Activated B cell treated with CpG ODN at 0.5 μM for 24 hours (primary cell): ENCODE data around the gene SLFN13. TPM values are rescaled to one million over a fixed set of nuclear protein-coding genes. Genes with fewer than 3 reads are reported as not detected.
"Not testable (repeated sequence)": the region's sequence is repeated elsewhere in the genome, so short reads cannot be mapped to it uniquely, and the experiment has no call there.

Experiments
- ATAC-seq: fragments of 200-7000 bp; cut with Tn5 transposase; one replicate; pipeline ENCODE4 v1.10.0; 2021; ENCODE audit warnings: low read depth, mild to moderate bottlenecking, moderate library complexity
- CTCF ChIA-PET: fragments of 350-600 bp; sonication (Branson Sonifier 250); formaldehyde crosslinking; loops from one replicate; lab custom pipeline; 2021; ENCODE audit warnings: antibody characterized with exemption; lab: Charles Lee
- POLR2A ChIA-PET: fragments of 350-600 bp; sonication (Branson Sonifier 250); formaldehyde crosslinking; loops from one replicate; lab custom pipeline; 2021; ENCODE audit warnings: antibody characterized with exemption; lab: Charles Lee
- DNase-seq: peaks from one replicate; pipeline ENCODE4 v3.0.0; 2022
- H3K27ac Mint-ChIP-seq: one replicate; pipeline ENCODE4 v1.8.0; 2020; ENCODE audit warnings: mixed read lengths
- H3K27me3 Mint-ChIP-seq: one replicate; pipeline ENCODE4 v1.8.0; 2021; ENCODE audit warnings: mixed read lengths
- H3K36me3 Mint-ChIP-seq: one replicate; pipeline ENCODE4 v1.8.0; 2021; ENCODE audit warnings: low read depth, mixed read lengths
- H3K4me1 Mint-ChIP-seq: one replicate; pipeline ENCODE4 v1.8.0; 2021; ENCODE audit warnings: mixed read lengths
- H3K4me3 Mint-ChIP-seq: one replicate; pipeline ENCODE4 v1.8.0; 2020; ENCODE audit warnings: mild to moderate bottlenecking, mixed read lengths
- H3K9me3 Mint-ChIP-seq: one replicate; pipeline ENCODE4 v1.8.0; 2020; ENCODE audit warnings: mixed read lengths
- intact Hi-C: fragments of 100-400 bp; cut with micrococcal nuclease; formaldehyde crosslinking; loops from one replicate; pipeline ENCODE4 v1.15.1; 2024
- total RNA-seq: library from RNA; stranded (reverse); gene quantifications from 2 replicates; pipeline ENCODE4 v1.2.3, GENCODE V29; 2022
- TF ChIP-seq, protein P1 (sequence below): fragments of 200-600 bp; IDR thresholded peaks from one replicate; pipeline ENCODE4 v1.8.0; 2022; ENCODE audit warnings: antibody characterized with exemption, mild to moderate bottlenecking

Gene SLFN13
- total RNA-seq, 1 donor from 2014 or later: 15.3 TPM

DNA sequence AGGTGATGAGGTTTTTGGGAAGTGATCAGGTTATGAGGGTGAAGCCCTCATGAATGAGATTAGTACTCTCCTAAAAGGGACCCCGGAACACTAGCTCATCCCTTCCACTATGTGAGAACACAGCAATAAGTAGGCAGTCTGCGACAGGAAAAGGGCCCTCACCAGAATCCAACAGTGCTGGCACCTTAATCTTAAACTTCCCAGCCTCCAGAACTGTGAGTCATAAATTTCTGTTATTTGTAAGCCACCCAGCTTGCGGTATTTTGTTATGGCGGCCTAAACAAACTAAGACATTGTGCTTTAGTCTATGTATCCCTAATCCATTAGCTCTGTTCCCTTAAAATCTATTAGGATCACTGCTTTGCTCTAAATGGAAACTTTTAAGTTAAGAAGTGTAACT, 24.8 kb downstream of the SLFN13 start:
- H3K4me3 Mint-ChIP-seq: no peak overlapping the region
- H3K36me3 Mint-ChIP-seq: peaks cover 19% of the 10 kb centered on the region
- TF ChIP-seq, protein P1, sequence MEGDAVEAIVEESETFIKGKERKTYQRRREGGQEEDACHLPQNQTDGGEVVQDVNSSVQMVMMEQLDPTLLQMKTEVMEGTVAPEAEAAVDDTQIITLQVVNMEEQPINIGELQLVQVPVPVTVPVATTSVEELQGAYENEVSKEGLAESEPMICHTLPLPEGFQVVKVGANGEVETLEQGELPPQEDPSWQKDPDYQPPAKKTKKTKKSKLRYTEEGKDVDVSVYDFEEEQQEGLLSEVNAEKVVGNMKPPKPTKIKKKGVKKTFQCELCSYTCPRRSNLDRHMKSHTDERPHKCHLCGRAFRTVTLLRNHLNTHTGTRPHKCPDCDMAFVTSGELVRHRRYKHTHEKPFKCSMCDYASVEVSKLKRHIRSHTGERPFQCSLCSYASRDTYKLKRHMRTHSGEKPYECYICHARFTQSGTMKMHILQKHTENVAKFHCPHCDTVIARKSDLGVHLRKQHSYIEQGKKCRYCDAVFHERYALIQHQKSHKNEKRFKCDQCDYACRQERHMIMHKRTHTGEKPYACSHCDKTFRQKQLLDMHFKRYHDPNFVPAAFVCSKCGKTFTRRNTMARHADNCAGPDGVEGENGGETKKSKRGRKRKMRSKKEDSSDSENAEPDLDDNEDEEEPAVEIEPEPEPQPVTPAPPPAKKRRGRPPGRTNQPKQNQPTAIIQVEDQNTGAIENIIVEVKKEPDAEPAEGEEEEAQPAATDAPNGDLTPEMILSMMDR: no peak
- H3K27me3 Mint-ChIP-seq: no peaks in the 10 kb centered on the region
- H3K9me3 Mint-ChIP-seq: no peaks in the 10 kb centered on the region
- H3K27ac Mint-ChIP-seq: no peak overlapping the region
- CTCF ChIA-PET: interaction anchor here (1.3 kb wide), 1 partner anchor 9 kb away, joined by 3 read pairs; no protein-coding TSS in a partner anchor
- ATAC-seq: no peak
- intact Hi-C loops: no loop called here
- no peak for DNase-seq
- no peaks in the 10 kb centered on the region for H3K4me1 Mint-ChIP-seq
- POLR2A ChIA-PET: no interaction called here

DNA sequence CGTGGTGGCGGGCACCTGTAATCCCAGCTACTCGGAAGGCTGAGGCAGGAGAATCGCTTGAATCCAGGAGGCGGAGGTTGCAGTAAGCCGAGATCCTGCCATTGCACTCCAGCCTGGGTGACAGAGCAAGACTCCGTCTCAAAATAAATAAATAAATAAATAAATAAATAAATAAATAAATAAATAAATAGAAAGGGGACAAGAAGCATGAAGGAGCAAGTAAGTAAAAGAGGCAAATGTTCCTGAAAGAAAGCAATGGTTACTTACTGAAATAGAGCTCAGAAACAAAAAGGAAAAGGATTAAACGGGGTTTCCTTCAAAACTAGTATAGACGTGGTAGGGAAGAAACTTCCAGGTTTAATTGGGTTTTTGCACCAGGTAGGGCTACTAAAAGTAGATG, 27.5 kb downstream of the SLFN13 start:
- H3K4me1 Mint-ChIP-seq, H3K9me3 Mint-ChIP-seq, DNase-seq, POLR2A ChIA-PET, H3K27me3 Mint-ChIP-seq, H3K4me3 Mint-ChIP-seq, ATAC-seq, intact Hi-C loops, H3K27ac Mint-ChIP-seq: not testable (repeated sequence)
- peaks cover 24% of the 10 kb centered on the region for H3K36me3 Mint-ChIP-seq
- CTCF ChIA-PET: interaction anchor here (1.7 kb wide), 1 partner anchor 12 kb away, joined by 4 read pairs; no protein-coding TSS in a partner anchor

DNA sequence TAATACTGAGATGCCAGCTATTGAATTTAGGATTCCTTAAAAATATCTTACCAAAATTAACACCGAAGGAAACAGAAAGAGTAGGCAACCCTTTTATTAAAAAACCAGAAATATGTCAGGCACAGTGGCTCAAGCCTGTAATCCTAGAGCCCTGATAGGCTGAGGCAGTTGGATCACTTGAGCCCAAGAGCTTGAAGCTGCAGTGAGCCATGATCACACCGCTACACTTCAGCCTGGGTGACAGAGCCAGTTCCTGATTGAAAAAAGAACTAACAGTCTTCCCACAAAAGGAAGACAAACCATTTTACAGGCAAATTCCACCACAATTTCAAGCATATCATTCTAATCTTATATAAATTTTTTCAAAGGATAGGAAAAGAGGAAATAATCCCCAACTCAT, 31.9 kb downstream of the SLFN13 start:
- peaks cover 9% of the 10 kb centered on the region for H3K9me3 Mint-ChIP-seq
- no peak overlapping the region for H3K4me3 Mint-ChIP-seq
- POLR2A ChIA-PET: no interaction called here

DNA sequence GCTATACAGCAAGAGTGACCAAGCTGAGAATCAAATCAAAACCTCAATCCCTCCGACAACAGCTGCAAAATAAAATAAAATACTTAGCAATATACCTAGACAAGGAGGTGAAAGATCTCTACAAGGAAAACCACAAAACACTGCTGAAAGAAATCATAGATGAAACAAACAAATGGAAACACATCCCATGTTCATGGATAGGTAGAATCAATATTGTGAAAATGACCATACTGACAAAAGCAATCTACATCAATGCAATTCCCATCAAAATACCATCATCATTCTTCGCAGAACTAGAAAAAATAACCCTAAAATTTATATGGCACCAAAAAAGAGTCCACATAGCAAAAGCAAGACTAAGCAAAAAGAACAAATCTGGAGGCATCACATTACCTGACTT, 33.9 kb downstream of the SLFN13 start:
- H3K4me3 Mint-ChIP-seq: not testable (repeated sequence)

More for the DNA sequence above, 31.9 kb downstream of the SLFN13 start:
- Mint-ChIP-seq H3K27me3 (no peaks in the 10 kb centered on the region), H3K27ac (no peak overlapping the region), H3K4me1 (no peaks in the 10 kb centered on the region), H3K36me3 (peaks cover 36% of the 10 kb centered on the region)
- TF ChIP-seq, protein P1: no peak
- intact Hi-C loops: no loop called here
- ATAC-seq (no peak), DNase-seq (no peak)
- CTCF ChIA-PET: no interaction called here

DNA sequence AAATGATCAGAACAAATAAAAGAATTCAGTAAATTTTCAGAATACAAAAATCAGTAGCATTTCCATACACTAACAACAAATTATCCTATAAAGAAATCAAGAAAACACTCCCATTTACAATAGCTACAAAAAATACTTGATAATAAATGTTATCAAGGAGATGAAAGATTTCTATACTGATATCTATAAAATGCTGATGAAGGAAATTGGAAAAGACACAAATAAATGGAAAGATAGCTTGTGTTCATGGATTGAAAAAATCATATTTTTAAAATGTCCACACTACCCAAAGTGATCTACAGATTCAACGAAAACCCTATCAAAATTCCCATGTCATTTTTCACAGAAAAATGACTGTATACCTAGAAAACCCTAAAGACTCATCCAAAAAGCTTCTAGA, 34.3 kb downstream of the SLFN13 start:
- no peak overlapping the region for H3K27ac Mint-ChIP-seq
- no peaks in the 10 kb centered on the region for H3K4me1 Mint-ChIP-seq
- no peaks in the 10 kb centered on the region for H3K27me3 Mint-ChIP-seq
- ChIA-PET CTCF (interaction anchor here (1.0 kb wide), 1 partner anchor 101 kb away, joined by 3 read pairs; no protein-coding TSS in a partner anchor), POLR2A (no interaction called here)
- ATAC-seq: no peak
- peaks cover 9% of the 10 kb centered on the region for H3K9me3 Mint-ChIP-seq
- TF ChIP-seq, protein P1: no peak
- no peak for DNase-seq
- intact Hi-C loops: no loop called here
- H3K4me3 Mint-ChIP-seq: no peak overlapping the region
- peaks cover 43% of the 10 kb centered on the region for H3K36me3 Mint-ChIP-seq

More for the DNA sequence above, 33.9 kb downstream of the SLFN13 start:
- DNase-seq, H3K4me1 Mint-ChIP-seq, H3K27me3 Mint-ChIP-seq, H3K9me3 Mint-ChIP-seq, ATAC-seq, H3K27ac Mint-ChIP-seq, intact Hi-C loops, POLR2A ChIA-PET: not testable (repeated sequence)
- peaks cover 45% of the 10 kb centered on the region for H3K36me3 Mint-ChIP-seq
- CTCF ChIA-PET: interaction anchor here (1.0 kb wide), 1 partner anchor 102 kb away, joined by 3 read pairs; no protein-coding TSS in a partner anchor

DNA sequence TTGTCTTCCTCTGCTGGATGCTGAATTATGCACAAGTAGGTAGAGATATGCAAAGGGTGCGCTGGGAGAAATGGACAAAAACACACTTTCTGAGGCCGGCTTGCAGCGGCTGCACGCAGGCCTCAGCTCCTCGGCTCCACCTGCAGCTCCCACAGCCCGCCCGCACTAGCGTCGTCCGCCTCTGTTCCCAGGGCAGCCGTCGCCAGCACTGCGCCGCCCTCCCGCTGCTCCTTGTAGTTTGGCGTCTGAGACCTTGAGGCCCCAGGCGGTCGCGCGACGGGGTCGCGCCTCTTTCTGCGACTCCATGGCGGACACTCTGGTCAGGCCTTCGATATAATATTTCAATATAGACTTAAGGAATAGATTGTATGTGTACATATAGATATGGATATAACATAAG, 41.0 kb downstream of the SLFN13 start:
- Mint-ChIP-seq H3K27me3 (no peaks in the 10 kb centered on the region), H3K4me3 (no peak overlapping the region), H3K9me3 (no peaks in the 10 kb centered on the region), H3K27ac (no peak overlapping the region), H3K4me1 (no peaks in the 10 kb centered on the region), H3K36me3 (peaks cover 21% of the 10 kb centered on the region)
- ATAC-seq (no peak), DNase-seq (no peak)
- TF ChIP-seq, protein P1: no peak
- intact Hi-C loops: no loop called here
- POLR2A ChIA-PET: no interaction called here
- CTCF ChIA-PET: no interaction called here
